IPS-11a (cell line): ENCODE results near the gene YJU2.
"Not testable (repeated sequence)": the region's sequence is repeated elsewhere in the genome, so short reads cannot be mapped to it uniquely, and the experiment has no call there.

Experiments
- H3K4me3 ChIP-seq: one replicate; pipeline ENCODE4 v1.5.1; 2013; ENCODE audit warnings: low read depth, low read length, control low read depth

Gene YJU2

GRCh38 chr19:4267101-4267900 lies 20.4 kb downstream of the YJU2 start:
- no peak overlapping the region for H3K4me3 ChIP-seq

- no peak overlapping the region for H3K4me3 ChIP-seq
Observed at GRCh38 chr19:4267901-4268815, 21.3 kb downstream of the YJU2 start.

- no peak overlapping the region for H3K4me3 ChIP-seq
Observed at GRCh38 chr19:4268816-4269430, 22.0 kb downstream of the YJU2 start.

GRCh38 chr19:4272894-4273293 lies 26.0 kb downstream of the YJU2 start:
- H3K4me3 ChIP-seq: no peak overlapping the region

GRCh38 chr19:4274321-4274686 lies 27.4 kb downstream of the YJU2 start:
- not testable (repeated sequence) for H3K4me3 ChIP-seq

- no peak overlapping the region for H3K4me3 ChIP-seq
Observed at GRCh38 chr19:4277191-4277696, 30.4 kb downstream of the YJU2 start.

GRCh38 chr19:4278010-4278409 lies 31.1 kb downstream of the YJU2 start:
- no peak overlapping the region for H3K4me3 ChIP-seq

- H3K4me3 ChIP-seq: peak within 1 kb of the TSS; percentile 53
Observed at GRCh38 chr19:4278419-4279266, 31.8 kb downstream of the YJU2 start, which contains the start of gene SHD. Gene SHD, plus strand, starts transcription at chr19:4279266. Its CDS starts 798 bp downstream, at chr19:4280064.

GRCh38 chr19:4279267-4279529 lies 32.3 kb downstream of the YJU2 start:
- H3K4me3 ChIP-seq: peak overlapping the region; percentile 53

- H3K4me3 ChIP-seq: peak overlapping the region; percentile 53
Observed at GRCh38 chr19:4279530-4280422, 32.9 kb downstream of the YJU2 start.

- no peak overlapping the region for H3K4me3 ChIP-seq
Observed at GRCh38 chr19:4284176-4284958, 37.5 kb downstream of the YJU2 start.

- no peak overlapping the region for H3K4me3 ChIP-seq
Observed at GRCh38 chr19:4284974-4285373, 38.1 kb downstream of the YJU2 start.

GRCh38 chr19:4286141-4286540 lies 39.3 kb downstream of the YJU2 start:
- not testable (repeated sequence) for H3K4me3 ChIP-seq

- no peak overlapping the region for H3K4me3 ChIP-seq
Observed at GRCh38 chr19:4288091-4288777, 41.4 kb downstream of the YJU2 start.

- H3K4me3 ChIP-seq: no peak overlapping the region
Observed at GRCh38 chr19:4291184-4291732, 44.4 kb downstream of the YJU2 start.

GRCh38 chr19:4292515-4292914 lies 45.6 kb downstream of the YJU2 start:
- H3K4me3 ChIP-seq: no peak overlapping the region

GRCh38 chr19:4294389-4294788 lies 47.5 kb downstream of the YJU2 start:
- H3K4me3 ChIP-seq: no peak overlapping the region
